Stomach (tissue), 9 donors: ENCODE data around the gene SMPD3. TPM values are rescaled to one million over a fixed set of nuclear protein-coding genes. Genes with fewer than 3 reads are reported as not detected.

Experiments used
- DNase-seq, 2 donors: peaks; one replicate each; pipeline versions ENCODE4 v3.0.0 to v3.0.0-alpha.2; 2013 to 2019
- H3K27ac ChIP-seq, 5 donors: fragments of 200-600 bp in 4 of 5; sonication (generic) in 4 of 5; one replicate each; pipeline ENCODE4 v1.5.1; 2013 to 2019; ENCODE audit warnings: mild to moderate bottlenecking in 1 of 5, moderate library complexity in 1 of 5
- H3K27me3 ChIP-seq, 3 donors: fragments of 200-600 bp; sonication (generic); one replicate each; pipeline ENCODE4 v1.5.1; 2017 to 2019; ENCODE audit warnings: mixed run types in 1 of 3
- H3K36me3 ChIP-seq, 4 donors: fragments of 200-600 bp; sonication (generic); 1 replicate in 3 of 4; 2 replicates in 1 of 4; pipeline ENCODE4 v1.5.1; 2016 to 2019
- H3K4me1 ChIP-seq, 4 donors: fragments of 200-600 bp; sonication (generic); one replicate each; pipeline ENCODE4 v1.5.1; 2016 to 2019
- H3K4me3 ChIP-seq, 4 donors: fragments of 200-600 bp; sonication (generic) in 3 of 4; one replicate each; pipeline ENCODE4 v1.5.1; 2016 to 2019; ENCODE audit warnings: mild to moderate bottlenecking in 1 of 4
- H3K9me3 ChIP-seq, 4 donors: fragments of 200-600 bp; sonication (generic); one replicate each; pipeline ENCODE4 v1.5.1; 2016 to 2019
- EP300 ChIP-seq: sonication (generic); formaldehyde crosslinking; IDR thresholded peaks from one replicate; pipeline ENCODE4 v1.6.1; 2017; ENCODE audit warnings: antibody characterized with exemption
- POLR2A ChIP-seq, 4 donors: fragments of 450-650 bp; IDR thresholded peaks; one replicate each; pipeline ENCODE4 v1.6.1; 2016; ENCODE audit warnings: antibody characterized with exemption in 4 of 4, control low read depth in 2 of 4, mild to moderate bottlenecking in 1 of 4, moderate library complexity in 1 of 4
- POLR2AphosphoS5 ChIP-seq, 3 donors: sonication (generic); formaldehyde crosslinking; IDR thresholded peaks; one replicate each; pipeline ENCODE4 v1.6.1; 2016; ENCODE audit warnings: antibody characterized with exemption in 3 of 3
- WGBS, 5 donors: extraction: QIAGEN DNeasy Blood & Tissue Kit in 3 of 5; methylation state at CpG; one replicate each; pipeline versions ENCODE4 v1.1.5 to v1.1.7; 2013 to 2018; 5-methylcytosine and 5-hydroxymethylcytosine counted together
- intact Hi-C: fragments of 100-400 bp; cut with DNase I; formaldehyde crosslinking; loops from one replicate; pipeline ENCODE4 v1.15.1; 2023; ENCODE audit warnings: low total_unique reads
- polyA plus RNA-seq, 3 donors: library from polyadenylated mRNA; stranded (reverse); fragments of 200-250 nt; gene quantifications; one replicate each; pipeline ENCODE4 v1.2.3, GENCODE V29; 2013
- total RNA-seq, 5 donors: library from RNA; depleted of rRNA; stranded (reverse); fragments of >200 nt; gene quantifications; one replicate each; pipeline versions ENCODE4 v1.1.0 to v1.2.3, GENCODE V29; 2014 to 2016
- TF ChIP-seq, protein P1 (sequence below), 7 experiments: fragments of 450-650 bp in 4 of 7; fragments of 200-600 bp in 3 of 7; sonication (generic) in 3 of 7; IDR thresholded peaks; one replicate each; pipeline ENCODE4 v1.5.1; 2016 to 2019; ENCODE audit warnings: antibody characterized with exemption in 7 of 7, control low read depth in 2 of 7, mild to moderate bottlenecking in 1 of 7
- donor health status: healthy with polysubstance abuse.
- donor health status: Bipolar disorder and iron deficiency.
- donor health status: healthy.

SMPD3 gene
- total and polyA plus RNA-seq, 8 donors: 1.7 to 110 (median 53.7) TPM

DNA sequence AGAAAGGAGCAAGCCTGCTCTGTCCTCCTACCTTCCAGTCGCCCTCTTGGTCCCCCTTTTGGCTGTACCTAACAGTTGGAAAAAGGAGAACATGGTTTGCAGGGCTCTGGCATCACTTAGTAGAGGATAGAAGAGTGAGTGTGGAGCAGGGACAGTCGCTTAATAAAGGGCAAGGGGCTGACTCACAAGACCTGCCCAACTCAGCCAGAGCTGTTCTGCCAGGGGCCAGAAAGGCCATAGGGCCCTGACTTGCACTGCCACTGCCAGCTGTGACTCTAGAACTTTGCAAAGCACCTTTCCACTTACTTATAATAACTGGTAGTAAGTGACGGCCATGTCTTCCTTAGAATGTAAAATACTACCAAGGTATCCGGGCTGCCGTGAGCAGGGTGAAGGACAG lies 124.0 kb downstream of the SMPD3 start:
- no peaks in the 10 kb centered on the region for H3K9me3 ChIP-seq
- H3K27ac ChIP-seq: no peak overlapping the region
- H3K4me1 ChIP-seq: peaks cover 0 to 28% (median 14%) of the 10 kb centered on the region in 4 donors
- WGBS, 5 donors: 92 to 97% (median 95%) methylated on average over 5 of the region's 5 CpGs
- DNase-seq: no peak
- no peaks in the 10 kb centered on the region for H3K27me3 ChIP-seq
- H3K4me3 ChIP-seq: no peak overlapping the region
- intact Hi-C loops: loop anchor here (5.0 kb wide), 1 partner anchor 77 kb away; the partner anchor contains the start of gene PLA2G15
- TF ChIP-seq POLR2A (IDR thresholded peaks at IDR 0.05) (no peak), POLR2AphosphoS5 (IDR thresholded peaks at IDR 0.05) (no peak), EP300 (no peak)
- TF ChIP-seq, protein P1, sequence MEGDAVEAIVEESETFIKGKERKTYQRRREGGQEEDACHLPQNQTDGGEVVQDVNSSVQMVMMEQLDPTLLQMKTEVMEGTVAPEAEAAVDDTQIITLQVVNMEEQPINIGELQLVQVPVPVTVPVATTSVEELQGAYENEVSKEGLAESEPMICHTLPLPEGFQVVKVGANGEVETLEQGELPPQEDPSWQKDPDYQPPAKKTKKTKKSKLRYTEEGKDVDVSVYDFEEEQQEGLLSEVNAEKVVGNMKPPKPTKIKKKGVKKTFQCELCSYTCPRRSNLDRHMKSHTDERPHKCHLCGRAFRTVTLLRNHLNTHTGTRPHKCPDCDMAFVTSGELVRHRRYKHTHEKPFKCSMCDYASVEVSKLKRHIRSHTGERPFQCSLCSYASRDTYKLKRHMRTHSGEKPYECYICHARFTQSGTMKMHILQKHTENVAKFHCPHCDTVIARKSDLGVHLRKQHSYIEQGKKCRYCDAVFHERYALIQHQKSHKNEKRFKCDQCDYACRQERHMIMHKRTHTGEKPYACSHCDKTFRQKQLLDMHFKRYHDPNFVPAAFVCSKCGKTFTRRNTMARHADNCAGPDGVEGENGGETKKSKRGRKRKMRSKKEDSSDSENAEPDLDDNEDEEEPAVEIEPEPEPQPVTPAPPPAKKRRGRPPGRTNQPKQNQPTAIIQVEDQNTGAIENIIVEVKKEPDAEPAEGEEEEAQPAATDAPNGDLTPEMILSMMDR (IDR thresholded peaks at IDR 0.05): no peak
- H3K36me3 ChIP-seq: peaks cover 16 to 78% (median 69%) of the 10 kb centered on the region in 4 donors

- H3K36me3 ChIP-seq: peaks cover 18 to 96% (median 84%) of the 10 kb centered on the region in 4 donors
- H3K27me3 ChIP-seq: no peaks in the 10 kb centered on the region
- H3K9me3 ChIP-seq: no peaks in the 10 kb centered on the region
- H3K4me1 ChIP-seq: peaks cover 0 to 4% (median 0%) of the 10 kb centered on the region in 4 donors
- TF ChIP-seq, protein P1 (IDR thresholded peaks at IDR 0.05): no peak
- TF ChIP-seq POLR2AphosphoS5 (IDR thresholded peaks at IDR 0.05) (no peak), POLR2A (IDR thresholded peaks at IDR 0.05) (no peak), EP300 (no peak)
- H3K4me3 ChIP-seq: no peak overlapping the region
- no peak for DNase-seq
- no peak overlapping the region for H3K27ac ChIP-seq
- 92 to 96% (median 93%) methylated on average over 6 of the region's 6 CpGs for WGBS, 5 donors
- intact Hi-C loops: no loop called here
Observed at GRCh38 chr16:68319185-68319908, 129.0 kb downstream of the SMPD3 start.

DNA sequence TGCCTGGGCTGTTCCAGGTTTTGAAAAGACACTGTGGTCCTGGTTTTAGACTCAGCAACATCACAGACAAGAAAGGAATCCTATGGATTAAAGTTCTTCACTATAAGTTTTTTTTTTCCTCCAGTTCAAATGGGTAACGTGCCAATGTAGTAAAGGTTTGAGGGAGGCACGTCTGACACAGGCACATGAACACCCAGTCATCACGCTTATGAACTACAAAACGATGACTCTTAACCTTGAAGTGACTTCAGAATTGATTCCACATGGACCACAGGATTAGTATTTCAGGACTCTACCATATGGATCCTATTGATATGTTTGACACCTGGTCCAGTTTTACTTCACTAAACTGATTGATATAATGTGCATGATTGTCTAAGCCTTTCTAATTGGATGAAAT lies 135.2 kb downstream of the SMPD3 start:
- Histone ChIP-seq H3K27me3 (no peaks in the 10 kb centered on the region), H3K36me3 (peaks cover 13 to 57% (median 50%) of the 10 kb centered on the region in 4 donors), H3K27ac (no peak overlapping the region), H3K4me1 (peaks cover 24 to 59% (median 41%) of the 10 kb centered on the region in 4 donors), H3K4me3 (no peak overlapping the region), H3K9me3 (no peaks in the 10 kb centered on the region)
- intact Hi-C loops: no loop called here
- no peak for TF ChIP-seq POLR2A (IDR thresholded peaks at IDR 0.05)
- no peak for TF ChIP-seq POLR2AphosphoS5 (IDR thresholded peaks at IDR 0.05)
- TF ChIP-seq, protein P1 (IDR thresholded peaks at IDR 0.05): no peak
- TF ChIP-seq EP300: no peak
- DNase-seq: no peak
- 88 to 93% (median 90%) methylated on average over 4 of the region's 4 CpGs for WGBS, 5 donors

GRCh38 chr16:68310774-68311511 lies 137.4 kb downstream of the SMPD3 start, which contains the start of the genes PRMT7 and SLC7A6OS:
PRMT7 (plus strand) TSS chr16:68311019; CDS start chr16:68315980, 4,961 bp downstream.
SLC7A6OS (minus strand) TSS chr16:68310946; CDS start chr16:68310926, 20 bp downstream.
- no peaks in the 10 kb centered on the region for H3K27me3 ChIP-seq
- H3K36me3 ChIP-seq: peaks cover 14 to 57% (median 51%) of the 10 kb centered on the region in 4 donors
- H3K9me3 ChIP-seq: no peaks in the 10 kb centered on the region
- peak within 1 kb of the TSS; percentile 66 to 99 (median 92) for H3K4me3 ChIP-seq
- H3K27ac ChIP-seq: peak within 1 kb of the TSS; percentile 81 to 95 (median 88)
- TF ChIP-seq, protein P1 (IDR thresholded peaks at IDR 0.05): peak in 1 of 7 experiments; percentile 74
- TF ChIP-seq EP300 (no peak), POLR2AphosphoS5 (IDR thresholded peaks at IDR 0.05) (peak; percentile 89 to 95 (median 95))
- peaks cover 24 to 59% (median 41%) of the 10 kb centered on the region in 4 donors for H3K4me1 ChIP-seq
- WGBS, 5 donors: 0 to 1% (median 1%) methylated on average over 14 to 62 of the region's 62 CpGs
- intact Hi-C loops: no loop called here
- DNase-seq: peak; percentile 90 to 98
